ENCODE data around the gene TTC12.

TTC12 gene

GRCh38 chr11:113375402-113375801 is 61.0 kb downstream of the TTC12 start:
- no peak for DNase-seq (ENCODE audit: low read depth)

DNA sequence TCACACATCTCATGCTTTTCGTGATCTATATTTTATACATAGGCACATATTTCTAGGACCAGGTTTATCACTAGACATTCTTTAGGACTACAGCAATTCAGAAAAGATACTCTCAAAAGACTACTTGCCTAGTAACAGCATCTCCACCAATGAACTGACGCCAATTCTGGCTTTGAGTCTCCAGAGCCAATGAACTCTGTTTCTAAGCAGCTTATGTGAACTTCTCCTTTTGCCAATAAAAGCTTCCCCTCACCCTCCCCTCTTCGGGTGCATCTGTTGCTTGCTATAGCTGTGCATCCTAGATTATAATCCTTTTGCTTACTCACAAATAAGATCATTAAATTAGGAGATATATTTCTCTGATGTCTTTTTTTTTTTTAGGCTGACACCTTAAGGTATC is 61.8 kb downstream of the TTC12 start:
- no peak for DNase-seq (ENCODE audit: low read depth)

GRCh38 chr11:113377681-113378412 is 63.5 kb downstream of the TTC12 start:
- no peak for DNase-seq (ENCODE audit: low read depth)

DNA sequence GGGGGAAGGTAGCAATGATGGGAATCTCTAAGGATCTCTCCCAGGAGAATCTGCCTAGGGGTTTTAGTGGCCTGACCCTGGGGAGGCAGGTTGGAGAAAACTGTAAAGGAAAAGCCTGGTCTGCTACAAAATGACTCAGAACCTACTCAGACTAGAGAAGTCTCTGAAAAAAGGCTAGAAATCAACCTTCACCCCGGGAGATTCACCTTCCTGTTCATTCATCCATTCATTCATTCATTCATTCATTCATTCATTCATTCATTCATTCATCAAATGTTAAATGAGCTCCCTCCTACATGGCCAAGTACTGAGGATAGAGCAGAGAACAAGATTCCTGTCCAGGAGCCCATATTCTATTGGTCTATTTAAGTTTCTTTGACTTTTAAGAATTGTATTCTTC is 64.3 kb downstream of the TTC12 start:
- no peak for DNase-seq (ENCODE audit: low read depth)

DNA sequence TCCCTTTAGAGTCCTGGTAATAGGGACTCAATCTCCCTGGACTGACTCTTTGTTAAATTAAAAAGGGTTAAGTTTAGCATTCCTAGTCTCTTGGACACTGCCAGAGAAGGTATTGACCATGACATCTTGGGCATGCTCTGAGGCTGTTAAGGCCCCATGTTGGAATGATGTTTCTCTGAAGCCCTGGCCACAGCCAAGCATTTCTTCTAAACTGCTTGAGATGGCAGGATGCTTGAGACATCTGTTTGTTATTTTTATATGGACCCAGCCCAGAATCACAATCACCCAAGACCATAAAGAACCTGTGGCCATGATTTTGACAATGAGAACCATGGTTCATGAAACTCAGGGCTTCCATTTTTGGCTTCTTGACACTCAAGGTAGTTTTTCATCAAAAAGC is 67.7 kb downstream of the TTC12 start:
- DNase-seq (ENCODE audit: low read depth): no peak

GRCh38 chr11:113384551-113384950 is 70.2 kb downstream of the TTC12 start:
- DNase-seq (ENCODE audit: low read depth): no peak

- no peak for DNase-seq (ENCODE audit: low read depth)
These were observed 71.4 kb downstream of the TTC12 start for GRCh38 chr11:113385749-113386148.

DNA sequence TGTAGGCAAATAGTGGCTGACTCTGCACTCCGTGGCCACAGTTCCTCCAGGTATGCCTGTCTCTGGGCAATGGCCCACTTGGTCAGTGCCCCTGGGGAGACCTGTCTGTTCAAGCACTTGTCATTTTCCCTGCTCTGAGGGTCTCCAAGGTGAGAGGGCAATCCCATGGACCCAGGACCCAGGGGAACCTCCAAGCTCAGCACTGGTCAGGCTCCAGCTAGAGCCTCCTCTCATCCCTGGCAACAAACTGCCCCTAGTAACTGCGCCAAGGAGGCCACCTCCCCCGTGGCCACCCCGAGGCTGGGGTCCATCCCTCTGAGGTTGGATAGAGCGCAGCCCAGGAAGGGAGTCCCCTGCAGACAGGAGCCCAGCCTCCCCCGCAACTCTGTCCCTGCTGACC is 72.5 kb downstream of the TTC12 start:
- DNase-seq (ENCODE audit: low read depth): no peak

- no peak for DNase-seq (ENCODE audit: low read depth)
These were observed 73.3 kb downstream of the TTC12 start, which contains the start of gene ANKK1 for GRCh38 chr11:113387605-113388211. Gene ANKK1 (plus strand): TSS chr11:113387779. CDS start chr11:113387885, 106 bp downstream.

DNA sequence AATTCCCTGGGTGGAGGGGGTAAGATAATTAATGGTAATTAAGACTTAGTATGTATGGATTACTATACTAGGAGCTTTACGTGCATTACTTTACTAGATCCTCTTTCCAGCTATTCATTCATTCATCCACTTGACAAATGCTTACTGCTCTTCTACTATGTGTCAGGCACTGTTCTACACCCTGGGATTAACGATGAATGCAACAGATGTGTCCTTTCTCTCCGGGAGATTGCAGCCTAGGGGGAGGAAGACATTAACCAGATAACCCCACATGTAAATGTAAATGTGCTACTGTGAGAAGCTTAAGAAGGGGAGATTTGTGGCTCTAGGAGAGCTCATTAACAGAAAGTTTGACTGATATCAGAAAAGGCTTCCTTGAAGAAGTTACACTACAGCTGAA is 74.9 kb downstream of the TTC12 start:
- DNase-seq (ENCODE audit: low read depth): no peak

DNA sequence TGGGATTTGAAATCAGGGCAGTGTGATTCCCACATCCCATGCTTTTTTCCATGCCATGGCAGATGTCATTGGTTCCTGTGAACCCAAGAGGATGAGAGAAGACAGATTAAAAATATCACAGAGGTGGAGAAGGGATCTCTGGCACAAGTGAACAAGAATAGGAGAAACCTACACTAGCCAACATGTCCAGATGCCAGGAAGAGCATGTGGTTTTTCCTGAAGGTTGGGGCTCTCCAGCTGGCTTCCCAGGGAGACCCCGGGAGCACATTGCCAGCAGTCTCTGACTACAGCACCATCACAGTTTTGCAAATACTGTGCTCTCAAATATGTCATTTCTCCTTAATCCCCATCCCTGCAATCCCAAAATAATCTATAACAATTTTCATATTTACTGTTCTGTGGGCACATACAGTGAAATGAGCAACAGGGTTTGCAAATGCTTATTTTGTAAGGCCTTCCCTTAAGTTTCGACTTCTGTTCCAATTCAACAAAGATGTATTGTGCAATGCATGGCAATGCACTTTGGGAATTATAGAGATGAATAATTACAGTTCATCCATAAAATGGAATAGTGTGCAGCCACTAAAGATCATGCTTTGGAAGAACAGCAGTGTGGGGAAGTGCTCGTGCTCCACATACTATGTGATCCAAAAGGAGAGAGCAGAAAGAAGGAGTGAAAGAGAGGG is 78.0 kb downstream of the TTC12 start:
- no peak for DNase-seq (ENCODE audit: low read depth)

DNA sequence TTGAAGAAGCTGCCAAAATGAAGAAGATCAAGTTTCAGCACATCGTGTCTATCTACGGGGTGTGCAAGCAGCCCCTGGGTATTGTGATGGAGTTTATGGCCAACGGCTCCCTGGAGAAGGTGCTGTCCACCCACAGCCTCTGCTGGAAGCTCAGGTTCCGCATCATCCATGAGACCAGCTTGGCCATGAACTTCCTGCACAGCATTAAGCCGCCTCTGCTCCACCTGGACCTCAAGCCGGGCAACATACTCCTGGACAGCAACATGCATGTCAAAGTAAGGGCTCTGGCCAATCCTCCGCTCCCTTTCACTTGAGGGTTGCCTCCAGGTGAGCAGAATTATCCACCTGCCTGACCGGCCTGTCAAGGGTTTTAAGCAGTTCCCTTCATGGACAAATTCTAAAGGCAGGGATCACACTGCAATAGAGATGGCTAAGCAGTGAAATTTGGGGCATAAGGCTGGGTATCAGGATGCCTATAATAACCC is 79.2 kb downstream of the TTC12 start:
- DNase-seq (ENCODE audit: low read depth): no peak

GRCh38 chr11:113394919-113395318 is 80.5 kb downstream of the TTC12 start:
- no peak for DNase-seq (ENCODE audit: low read depth)

GRCh38 chr11:113395782-113396336 is 81.5 kb downstream of the TTC12 start:
- DNase-seq (ENCODE audit: low read depth): no peak

DNA sequence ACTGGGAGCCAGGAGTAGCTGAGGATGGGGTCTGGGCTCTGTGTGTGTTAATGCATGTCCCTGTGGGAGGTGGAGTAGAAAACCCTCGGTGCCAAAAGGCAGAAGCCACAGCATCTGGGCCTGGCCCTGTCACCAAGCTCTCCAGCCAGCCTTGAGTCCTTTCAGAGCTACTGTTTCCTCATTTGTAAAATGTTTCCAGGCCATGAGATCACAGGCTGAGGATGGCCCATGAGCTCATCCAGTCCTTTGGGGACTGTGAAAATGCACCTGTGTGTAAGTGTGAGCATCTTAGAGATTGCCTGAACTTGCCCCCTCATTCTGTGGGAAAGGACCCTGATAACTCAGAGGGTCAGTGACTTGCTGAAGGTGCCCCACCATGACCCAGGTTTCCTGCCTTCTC is 82.3 kb downstream of the TTC12 start:
- DNase-seq (ENCODE audit: low read depth): no peak

DNA sequence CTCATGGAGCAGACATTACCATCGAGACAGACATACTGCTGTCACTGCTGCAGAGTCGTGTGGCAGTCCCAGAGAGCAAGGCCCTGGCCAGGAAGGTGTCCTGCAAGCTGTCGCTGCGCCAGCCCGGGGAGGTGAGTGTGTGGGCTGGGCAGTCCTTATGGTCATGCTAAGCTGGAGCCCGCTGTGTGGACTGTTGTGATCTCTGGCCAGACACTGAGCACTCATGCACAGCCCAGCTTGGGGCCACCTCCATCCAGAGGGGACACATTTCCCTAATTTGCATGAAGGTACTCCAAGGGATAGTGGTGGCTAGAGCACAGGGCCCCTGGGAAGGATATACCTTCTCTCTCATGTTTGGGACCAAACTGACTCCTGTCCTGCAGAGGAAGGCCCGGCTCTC is 82.8 kb downstream of the TTC12 start:
- DNase-seq (ENCODE audit: low read depth): no peak

- DNase-seq (ENCODE audit: low read depth): no peak
These were observed 83.4 kb downstream of the TTC12 start for GRCh38 chr11:113397821-113398220.

DNA sequence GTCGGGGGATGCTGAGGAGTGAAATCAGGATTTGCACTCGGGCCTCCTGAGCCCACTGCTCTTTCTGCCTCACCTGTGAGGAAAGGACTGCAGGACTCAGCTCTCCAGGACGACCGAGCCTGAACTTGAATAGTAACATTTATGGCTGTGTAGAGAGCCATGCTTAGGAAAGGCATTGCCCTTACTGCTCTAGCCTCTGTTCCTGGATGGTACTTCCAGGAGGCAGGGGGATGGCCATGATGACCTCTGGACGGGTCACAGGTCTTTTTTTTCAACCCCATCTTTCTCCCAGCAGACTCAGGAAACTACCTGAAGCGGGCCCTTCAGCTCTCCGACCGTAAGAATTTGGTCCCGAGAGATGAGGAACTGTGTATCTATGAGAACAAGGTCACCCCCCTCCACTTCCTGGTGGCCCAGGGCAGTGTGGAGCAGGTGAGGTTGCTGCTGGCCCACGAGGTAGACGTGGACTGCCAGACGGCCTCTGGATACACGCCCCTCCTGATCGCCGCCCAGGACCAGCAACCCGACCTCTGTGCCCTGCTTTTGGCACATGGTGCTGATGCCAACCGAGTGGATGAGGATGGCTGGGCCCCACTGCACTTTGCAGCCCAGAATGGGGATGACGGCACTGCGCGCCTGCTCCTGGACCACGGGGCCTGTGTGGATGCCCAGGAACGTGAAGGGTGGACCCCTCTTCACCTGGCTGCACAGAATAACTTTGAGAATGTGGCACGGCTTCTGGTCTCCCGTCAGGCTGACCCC is 84.5 kb downstream of the TTC12 start:
- DNase-seq (ENCODE audit: low read depth): no peak

DNA sequence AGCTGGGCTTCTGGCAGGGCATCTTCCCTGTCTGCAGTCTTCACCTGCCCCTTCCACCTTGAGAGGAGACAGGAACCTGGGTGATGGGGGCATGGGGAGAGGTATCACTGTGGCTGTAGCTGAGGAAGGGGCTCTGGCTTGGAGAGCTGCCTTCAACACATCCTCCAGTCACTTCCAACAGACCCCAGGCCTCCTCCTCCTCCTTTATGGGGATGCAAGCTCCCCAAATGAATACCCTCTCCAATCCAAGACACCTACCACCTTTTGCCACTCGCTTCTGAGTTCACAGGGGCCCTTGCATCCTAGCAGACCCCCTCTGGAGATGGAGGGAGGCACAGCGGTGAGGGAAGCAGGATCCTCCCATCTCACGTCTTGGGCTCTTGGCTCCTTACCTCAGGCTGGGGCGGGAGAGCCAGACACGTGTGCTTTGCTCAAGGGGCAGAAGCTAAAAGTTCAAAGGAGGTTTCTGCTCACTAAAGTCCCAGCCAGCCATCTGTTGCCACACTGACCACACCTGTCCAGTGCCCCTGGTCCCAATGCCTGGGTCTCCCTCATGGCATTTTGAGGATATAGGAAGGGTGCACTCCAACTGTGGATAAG is 86.3 kb downstream of the TTC12 start:
- DNase-seq (ENCODE audit: low read depth): no peak

DNA sequence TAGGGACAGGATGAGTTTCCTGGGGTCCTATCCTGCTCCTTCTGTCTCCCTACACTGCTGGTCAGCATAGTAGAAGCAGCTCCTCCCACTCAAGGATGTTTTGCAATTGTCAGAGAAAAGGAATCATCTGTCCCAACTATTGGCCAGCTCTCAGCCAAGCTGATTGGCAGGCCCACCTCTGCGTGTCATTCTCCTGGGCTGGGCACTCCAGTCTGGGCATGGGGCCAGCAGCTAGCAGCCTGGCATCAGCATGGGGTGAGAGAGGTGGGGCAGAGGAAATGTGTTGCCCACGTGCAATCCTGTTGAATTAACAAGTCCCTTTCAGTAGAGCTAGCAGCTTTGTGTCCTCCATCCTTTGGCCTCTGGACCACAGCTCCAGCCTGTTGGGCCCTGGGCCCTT is 87.3 kb downstream of the TTC12 start:
- no peak for DNase-seq (ENCODE audit: low read depth)

DNA sequence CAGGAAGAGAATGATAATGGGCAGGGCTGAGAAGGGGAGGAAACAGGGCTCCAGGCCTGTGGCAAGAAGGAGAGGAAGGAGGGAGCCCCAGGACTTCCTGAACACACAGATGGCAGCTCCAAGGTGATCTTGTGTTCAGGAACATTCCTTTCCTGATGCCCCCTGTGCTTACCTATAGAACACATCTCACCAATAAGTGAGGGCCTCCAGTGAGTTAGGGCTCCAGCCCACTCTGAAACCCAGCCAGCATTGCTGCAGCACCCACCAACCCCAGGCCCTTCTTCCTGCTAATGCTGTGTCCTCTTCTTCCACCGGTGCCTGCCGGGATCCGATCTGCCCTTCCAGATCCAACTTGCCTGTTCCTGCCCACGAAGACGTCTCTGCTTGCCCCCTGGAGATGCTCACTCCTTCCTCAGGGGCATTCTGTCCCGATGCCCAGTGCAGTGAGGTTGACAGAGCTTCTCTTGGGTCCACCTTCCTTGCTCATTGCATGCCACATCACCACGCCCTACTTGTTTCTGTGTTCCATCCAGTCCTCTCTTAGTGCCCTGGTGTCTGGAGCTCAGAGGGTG is 90.6 kb downstream of the TTC12 start:
- DNase-seq (ENCODE audit: low read depth): no peak

Data from activated T-cell treated with anti-CD3 and anti-CD28 coated beads for 24 hours (primary cell).